Astrocyte (in vitro differentiated cells and primary cell): ENCODE measurements around the gene ORM1. TPM values are rescaled to one million over a fixed set of nuclear protein-coding genes. Genes with fewer than 3 reads are reported as not detected.

Experiments
- DNase-seq: peaks from one replicate; pipeline ENCODE4 v3.0.0-alpha.2; 2010; ENCODE audit warnings: low read depth
- FAIRE-seq: peaks from 2 replicates; lab custom pipeline; 2011; peaks lifted over from hg19 to GRCh38; lab: Jason Lieb, UNC
- H2AFZ ChIP-seq: 2 replicates; pipeline ENCODE4 v1.6.0; 2012; ENCODE audit warnings: low read depth, low read length, inconsistent platforms
- H3K27ac ChIP-seq: 2 replicates; pipeline ENCODE4 v1.5.1; 2011; ENCODE audit warnings: low read depth, low read length, inconsistent platforms
- H3K27me3 ChIP-seq: 2 replicates; pipeline ENCODE4 v1.6.0; 2011; ENCODE audit warnings: low read length, inconsistent platforms; ENCODE audit not compliant: insufficient read depth
- H3K36me3 ChIP-seq: 2 replicates; pipeline ENCODE4 v1.5.1; 2011; ENCODE audit warnings: low read length, inconsistent platforms; ENCODE audit not compliant: insufficient read depth
- H3K4me1 ChIP-seq: 2 replicates; pipeline ENCODE4 v1.5.1; 2011; ENCODE audit warnings: low read length, inconsistent platforms; ENCODE audit not compliant: insufficient read depth
- H3K4me2 ChIP-seq: 2 replicates; pipeline ENCODE4 v1.6.0; 2012; ENCODE audit warnings: low read length, inconsistent platforms
- H3K4me3 ChIP-seq: 2 replicates; pipeline ENCODE4 v1.5.1; 2011; ENCODE audit warnings: low read depth, mild to moderate bottlenecking, low read length, inconsistent platforms; ENCODE audit not compliant: insufficient read depth
- H3K79me2 ChIP-seq: 2 replicates; pipeline ENCODE4 v1.6.0; 2012; ENCODE audit warnings: mild to moderate bottlenecking, low read length, inconsistent platforms; ENCODE audit not compliant: insufficient read depth
- H3K9ac ChIP-seq: 2 replicates; pipeline ENCODE4 v1.6.0; 2012; ENCODE audit warnings: mild to moderate bottlenecking, low read length, inconsistent platforms
- H3K9me3 ChIP-seq: 2 replicates; pipeline ENCODE4 v1.5.1; 2012; ENCODE audit warnings: low read depth, mild to moderate bottlenecking, low read length, inconsistent platforms; ENCODE audit not compliant: insufficient read depth
- H4K20me1 ChIP-seq: 2 replicates; pipeline ENCODE4 v1.6.0; 2012; ENCODE audit warnings: low read length, inconsistent platforms; ENCODE audit not compliant: insufficient read depth
- H3K27ac Mint-ChIP-seq: one replicate; pipeline ENCODE4 v1.8.0; 2021; ENCODE audit warnings: mild to moderate bottlenecking, mixed read lengths; ENCODE audit not compliant: unreplicated experiment
- H3K27me3 Mint-ChIP-seq: one replicate; pipeline ENCODE4 v1.8.0; 2021; ENCODE audit warnings: low read depth, mixed read lengths; ENCODE audit not compliant: unreplicated experiment
- H3K36me3 Mint-ChIP-seq: one replicate; pipeline ENCODE4 v1.8.0; 2021; ENCODE audit warnings: low read depth, mixed read lengths; ENCODE audit not compliant: unreplicated experiment
- H3K4me1 Mint-ChIP-seq: one replicate; pipeline ENCODE4 v1.8.0; 2021; ENCODE audit warnings: low read depth, mixed read lengths; ENCODE audit not compliant: unreplicated experiment
- H3K4me3 Mint-ChIP-seq: one replicate; pipeline ENCODE4 v1.8.0; 2021; ENCODE audit warnings: mild to moderate bottlenecking, moderate library complexity, mixed read lengths; ENCODE audit not compliant: unreplicated experiment
- H3K9me3 Mint-ChIP-seq: one replicate; pipeline ENCODE4 v1.8.0; 2021; ENCODE audit warnings: mild to moderate bottlenecking, mixed read lengths; ENCODE audit not compliant: unreplicated experiment
- CTCF ChIP-seq: IDR thresholded peaks from 2 replicates; pipeline ENCODE4 v1.5.1; 2011; ENCODE audit warnings: low read depth, mild to moderate bottlenecking, inconsistent platforms, low read length, moderate library complexity; ENCODE audit not compliant: insufficient read depth
- EZH2 ChIP-seq: IDR thresholded peaks from 2 replicates; pipeline ENCODE4 v1.6.1; 2012; ENCODE audit warnings: mild to moderate bottlenecking, low read length, inconsistent platforms; ENCODE audit not compliant: insufficient read depth
- total RNA-seq: library from RNA; stranded (reverse); gene quantifications from 2 replicates; pipeline ENCODE4 v1.2.1, GENCODE V29; 2021

ORM1 gene
- total RNA-seq, 1 donor from 2014 or later = not detected

- no peak for FAIRE-seq
These were observed 27.9 kb downstream of the ORM1 start for GRCh38 chr9:114350636-114351401.

GRCh38 chr9:114351932-114352331 is 29.0 kb downstream of the ORM1 start:
- Histone ChIP-seq H3K4me1 (peaks cover 15% of the 10 kb centered on the region), H2AFZ (no peak overlapping the region), H4K20me1 (no peaks in the 10 kb centered on the region), H3K79me2 (no peaks in the 10 kb centered on the region), H3K4me3 (no peak overlapping the region), H3K36me3 (peaks cover 6% of the 10 kb centered on the region), H3K27ac (no peak overlapping the region), H3K9me3 (no peaks in the 10 kb centered on the region), H3K27me3 (no peaks in the 10 kb centered on the region), H3K9ac (no peak overlapping the region), H3K4me2 (no peak overlapping the region)
- peaks cover 28% of the 10 kb centered on the region for H3K36me3 Mint-ChIP-seq
- TF ChIP-seq EZH2 = no peak
- no peak for TF ChIP-seq CTCF
- no peak overlapping the region for H3K4me3 Mint-ChIP-seq
- no peak for DNase-seq
- no peak overlapping the region for H3K27ac Mint-ChIP-seq
- H3K27me3 Mint-ChIP-seq = no peaks in the 10 kb centered on the region
- H3K4me1 Mint-ChIP-seq = peaks cover 19% of the 10 kb centered on the region
- H3K9me3 Mint-ChIP-seq = no peaks in the 10 kb centered on the region
- FAIRE-seq = no peak

More at GRCh38 chr9:114350636-114351401, 27.9 kb downstream of the ORM1 start:
- Histone ChIP-seq H3K27ac (no peak overlapping the region), H3K79me2 (no peaks in the 10 kb centered on the region), H3K4me1 (peaks cover 15% of the 10 kb centered on the region), H3K9ac (no peak overlapping the region), H3K4me2 (no peak overlapping the region), H3K27me3 (no peaks in the 10 kb centered on the region), H3K4me3 (no peak overlapping the region), H3K9me3 (no peaks in the 10 kb centered on the region), H3K36me3 (peaks cover 12% of the 10 kb centered on the region), H4K20me1 (no peaks in the 10 kb centered on the region), H2AFZ (no peak overlapping the region)
- H3K9me3 Mint-ChIP-seq = no peaks in the 10 kb centered on the region
- peaks cover 30% of the 10 kb centered on the region for H3K36me3 Mint-ChIP-seq
- TF ChIP-seq EZH2 (no peak), CTCF (no peak)
- H3K4me3 Mint-ChIP-seq = no peak overlapping the region
- no peaks in the 10 kb centered on the region for H3K27me3 Mint-ChIP-seq
- no peak overlapping the region for H3K27ac Mint-ChIP-seq
- no peak for DNase-seq
- H3K4me1 Mint-ChIP-seq = peaks cover 22% of the 10 kb centered on the region

- Histone ChIP-seq H3K9me3 (no peaks in the 10 kb centered on the region), H2AFZ (no peak overlapping the region), H3K27ac (no peak overlapping the region), H3K9ac (no peak overlapping the region), H3K4me1 (no peaks in the 10 kb centered on the region), H3K79me2 (no peaks in the 10 kb centered on the region), H4K20me1 (no peaks in the 10 kb centered on the region), H3K4me3 (no peak overlapping the region), H3K36me3 (peaks cover 14% of the 10 kb centered on the region), H3K4me2 (no peak overlapping the region), H3K27me3 (no peaks in the 10 kb centered on the region)
- TF ChIP-seq CTCF (no peak), EZH2 (no peak)
- Mint-ChIP-seq H3K27ac (no peak overlapping the region), H3K36me3 (peaks cover 36% of the 10 kb centered on the region), H3K27me3 (no peaks in the 10 kb centered on the region), H3K4me3 (no peak overlapping the region), H3K9me3 (no peaks in the 10 kb centered on the region), H3K4me1 (no peaks in the 10 kb centered on the region)
- DNase-seq = no peak
- FAIRE-seq = no peak
These were observed 32.9 kb downstream of the ORM1 start for GRCh38 chr9:114355821-114356220.
